NOMO-1 treated with dmso at 0.1 percent for 144 hours (cell line): ENCODE measurements around the gene CYSTM1.
A peak's percentile ranks its signal among the peaks of the same experiment; 100 is the strongest.
"Not testable (repeated sequence)": the region's sequence is repeated elsewhere in the genome, so short reads cannot be mapped to it uniquely, and the experiment has no call there.

Experiments used
- DNase-seq: peaks from one replicate; lab custom pipeline; 2025; ENCODE audit not compliant: unreplicated experiment; lab: John Stamatoyannopoulos, UW

CYSTM1 gene

GRCh38 chr5:140175367-140176030 lies 511 bp downstream of the CYSTM1 start:
- DNase-seq = peak; percentile 76

- DNase-seq = no peak
Observed at GRCh38 chr5:140176031-140176387, 1.0 kb downstream of the CYSTM1 start.

- DNase-seq = no peak
Observed at GRCh38 chr5:140178086-140178410, 3.1 kb downstream of the CYSTM1 start.

GRCh38 chr5:140178482-140179116 lies 3.6 kb downstream of the CYSTM1 start:
- DNase-seq = no peak

- DNase-seq = no peak
Observed at GRCh38 chr5:140181002-140181483, 6.1 kb downstream of the CYSTM1 start.

- no peak for DNase-seq
Observed at GRCh38 chr5:140181525-140181924, 6.5 kb downstream of the CYSTM1 start.

GRCh38 chr5:140182075-140182711 lies 7.2 kb downstream of the CYSTM1 start:
- no peak for DNase-seq

- no peak for DNase-seq
Observed at GRCh38 chr5:140182803-140183367, 7.9 kb downstream of the CYSTM1 start.

- no peak for DNase-seq
Observed at GRCh38 chr5:140185409-140185808, 10.4 kb downstream of the CYSTM1 start.

GRCh38 chr5:140186267-140186671 lies 11.3 kb downstream of the CYSTM1 start:
- peak; percentile 27 for DNase-seq

- no peak for DNase-seq
Observed at GRCh38 chr5:140189253-140189652, 14.3 kb downstream of the CYSTM1 start.

GRCh38 chr5:140189977-140190871 lies 15.2 kb downstream of the CYSTM1 start:
- DNase-seq = no peak

- no peak for DNase-seq
Observed at GRCh38 chr5:140190872-140191218, 15.9 kb downstream of the CYSTM1 start.

- no peak for DNase-seq
Observed at GRCh38 chr5:140192715-140193430, 17.9 kb downstream of the CYSTM1 start.

GRCh38 chr5:140194662-140195061 lies 19.7 kb downstream of the CYSTM1 start:
- DNase-seq = no peak

- DNase-seq = peak; percentile 29
Observed at GRCh38 chr5:140196115-140196814, 21.3 kb downstream of the CYSTM1 start.

GRCh38 chr5:140197023-140197422 lies 22.0 kb downstream of the CYSTM1 start:
- DNase-seq = no peak

GRCh38 chr5:140198915-140199314 lies 23.9 kb downstream of the CYSTM1 start:
- DNase-seq = not testable (repeated sequence)

- DNase-seq = no peak
Observed at GRCh38 chr5:140202078-140202477, 27.1 kb downstream of the CYSTM1 start.

GRCh38 chr5:140202610-140203009 lies 27.6 kb downstream of the CYSTM1 start:
- DNase-seq = no peak
